ENCODE results near the gene CDH7.

CDH7 gene

GRCh38 chr18:65791719-65792118, 40.9 kb downstream of the CDH7 start:
- TF ChIP-seq EGR1 (IDR thresholded peaks at IDR 0.05) (no peak), TAF1 (IDR thresholded peaks at IDR 0.05; ENCODE audit: low read depth) (no peak), TEAD4 (IDR thresholded peaks at IDR 0.05) (no peak), MAX (IDR thresholded peaks at IDR 0.05) (no peak), CREB1 (IDR thresholded peaks at IDR 0.05; ENCODE audit: low read depth) (no peak), EP300 (IDR thresholded peaks at IDR 0.05; ENCODE audit: borderline replicate concordance) (no peak), TCF12 (IDR thresholded peaks at IDR 0.05; ENCODE audit: low read depth) (no peak), FOXM1 (IDR thresholded peaks at IDR 0.05; ENCODE audit: borderline replicate concordance, low read depth) (no peak), REST (IDR thresholded peaks at IDR 0.05; ENCODE audit: low read depth) (no peak), CEBPB (IDR thresholded peaks at IDR 0.05) (no peak)

GRCh38 chr18:65792456-65793074, 41.8 kb downstream of the CDH7 start:
- TF ChIP-seq RAD21 (IDR thresholded peaks at IDR 0.05; ENCODE audit: low read depth): no peak
- no peak for TF ChIP-seq MAX (IDR thresholded peaks at IDR 0.05)
- no peak for TF ChIP-seq YY1 (IDR thresholded peaks at IDR 0.05; ENCODE audit: low read depth)
- TF ChIP-seq CREB1 (IDR thresholded peaks at IDR 0.05; ENCODE audit: low read depth): no peak

GRCh38 chr18:65808759-65809158, 57.9 kb downstream of the CDH7 start:
- TF ChIP-seq EP300 (IDR thresholded peaks at IDR 0.05; ENCODE audit: borderline replicate concordance) (no peak), MAX (IDR thresholded peaks at IDR 0.05) (no peak), TAF1 (IDR thresholded peaks at IDR 0.05; ENCODE audit: low read depth) (no peak), YY1 (IDR thresholded peaks at IDR 0.05; ENCODE audit: low read depth) (no peak), ZBTB7A (IDR thresholded peaks at IDR 0.05; ENCODE audit: low read depth) (no peak), TEAD4 (IDR thresholded peaks at IDR 0.05) (no peak), RAD21 (IDR thresholded peaks at IDR 0.05; ENCODE audit: low read depth) (no peak), CREB1 (IDR thresholded peaks at IDR 0.05; ENCODE audit: low read depth) (no peak), EGR1 (IDR thresholded peaks at IDR 0.05) (no peak), FOXM1 (IDR thresholded peaks at IDR 0.05; ENCODE audit: borderline replicate concordance, low read depth) (no peak), TCF12 (IDR thresholded peaks at IDR 0.05; ENCODE audit: low read depth) (no peak), CEBPB (IDR thresholded peaks at IDR 0.05) (no peak), REST (IDR thresholded peaks at IDR 0.05; ENCODE audit: low read depth) (no peak), NFIC (IDR thresholded peaks at IDR 0.05) (no peak), USF1 (IDR thresholded peaks at IDR 0.05) (no peak)

GRCh38 chr18:65811307-65811706, 60.5 kb downstream of the CDH7 start:
- TF ChIP-seq TAF1 (IDR thresholded peaks at IDR 0.05; ENCODE audit: low read depth): no peak
- no peak for TF ChIP-seq FOXM1 (IDR thresholded peaks at IDR 0.05; ENCODE audit: borderline replicate concordance, low read depth)
- TF ChIP-seq MAX (IDR thresholded peaks at IDR 0.05): no peak
- TF ChIP-seq CREB1 (IDR thresholded peaks at IDR 0.05; ENCODE audit: low read depth): no peak
- TF ChIP-seq RAD21 (IDR thresholded peaks at IDR 0.05; ENCODE audit: low read depth): no peak
- TF ChIP-seq EP300 (IDR thresholded peaks at IDR 0.05; ENCODE audit: borderline replicate concordance): no peak
- TF ChIP-seq EGR1 (IDR thresholded peaks at IDR 0.05): no peak
- TF ChIP-seq TEAD4 (IDR thresholded peaks at IDR 0.05): no peak
- TF ChIP-seq TCF12 (IDR thresholded peaks at IDR 0.05; ENCODE audit: low read depth): no peak
- TF ChIP-seq YY1 (IDR thresholded peaks at IDR 0.05; ENCODE audit: low read depth): no peak
- no peak for TF ChIP-seq CEBPB (IDR thresholded peaks at IDR 0.05)
- no peak for TF ChIP-seq USF1 (IDR thresholded peaks at IDR 0.05)
- TF ChIP-seq REST (IDR thresholded peaks at IDR 0.05; ENCODE audit: low read depth): no peak
- TF ChIP-seq NFIC (IDR thresholded peaks at IDR 0.05): no peak
- no peak for TF ChIP-seq ZBTB7A (IDR thresholded peaks at IDR 0.05; ENCODE audit: low read depth)

Data from Ishikawa (cell line).